Left ventricle myocardium superior (tissue), 1 donor: Measurements from ENCODE around the gene ADAMTSL4. TPM values are rescaled to one million over a fixed set of nuclear protein-coding genes. Genes with fewer than 3 reads are reported as not detected.
A peak's percentile ranks its signal among the peaks of the same experiment; 100 is the strongest.
"Not testable (repeated sequence)": the region's sequence is repeated elsewhere in the genome, so short reads cannot be mapped to it uniquely, and the experiment has no call there.

Experiments used
- ATAC-seq: fragments of 200-7000 bp; cut with Tn5 transposase; one replicate; pipeline ENCODE4 v1.9.1; 2020; ENCODE audit warnings: mild to moderate bottlenecking, moderate library complexity
- DNase-seq: peaks from one replicate; pipeline ENCODE4 v3.0.0-alpha.2; 2020
- intact Hi-C: fragments of 100-400 bp; cut with micrococcal nuclease; formaldehyde crosslinking; loops from one replicate; pipeline ENCODE4 v1.11.0; 2022
- total RNA-seq: library from RNA; stranded (reverse); fragmentation: NEBNext Ultra II Directional; extraction: Animal tissue kit (Norgen Biotek cat#: 25700); gene quantifications from one replicate; pipeline ENCODE4 v1.2.1, GENCODE V29; 2021
- donor health status: DM: no; HTN: yes; CAD: no; lungs with severe emphysema.

Gene ADAMTSL4
- total RNA-seq, 1 donor from 2014 or later: 77.7 TPM

GRCh38 chr1:150562446-150563339, 13.5 kb downstream of the ADAMTSL4 start:
- ATAC-seq (no peak), DNase-seq (no peak)
- intact Hi-C loops: loop anchor here (5.0 kb wide), 1 partner anchor 60 kb away; no protein-coding TSS in a partner anchor

- DNase-seq (peak; percentile 81), ATAC-seq (no peak)
Measured at GRCh38 chr1:150563340-150564038, 14.3 kb downstream of the ADAMTSL4 start.

DNA sequence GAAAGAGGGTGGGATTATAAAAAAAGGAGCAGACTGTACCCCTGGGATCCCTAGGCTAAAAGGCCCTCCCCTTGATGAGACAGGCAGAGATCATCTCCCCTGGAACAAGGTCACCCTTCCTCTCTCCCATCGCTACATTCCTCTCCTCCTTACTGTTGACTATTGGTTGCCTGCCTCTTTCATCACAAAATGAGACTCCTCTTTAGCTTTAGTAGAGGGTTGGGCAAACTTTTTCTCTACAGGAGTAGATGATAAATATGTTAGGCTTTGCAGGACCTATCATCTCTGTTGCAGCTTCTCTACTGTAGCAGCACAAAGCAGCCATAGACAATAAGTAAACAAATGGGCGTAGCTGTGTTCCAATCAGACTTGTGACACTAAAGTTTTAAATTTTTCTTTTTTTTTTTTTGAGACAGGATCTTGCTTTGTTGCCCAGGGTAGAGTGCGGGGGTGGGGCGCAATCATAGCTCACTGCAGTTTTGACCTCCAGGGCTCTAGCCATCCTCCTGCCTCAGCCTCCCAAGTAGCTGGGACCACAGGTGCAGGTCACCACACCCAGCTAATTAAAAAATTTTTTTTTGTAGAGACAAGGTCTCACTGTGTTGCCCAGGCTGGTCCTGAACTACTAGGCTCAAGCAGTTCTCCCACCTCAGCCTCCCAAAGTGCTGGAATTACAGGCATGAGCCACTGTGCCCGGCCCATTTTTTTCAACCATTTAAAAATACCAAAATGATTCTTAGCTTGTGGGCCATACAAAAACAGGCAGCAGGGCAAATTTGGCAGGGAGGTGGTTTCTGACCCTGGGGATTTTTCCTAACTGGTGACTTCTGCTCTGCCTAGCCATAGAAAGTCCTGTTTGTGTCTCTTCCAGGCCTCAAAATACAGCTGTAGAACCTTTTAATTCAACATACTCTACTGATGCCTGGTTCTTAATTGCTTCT, 15.1 kb downstream of the ADAMTSL4 start:
- intact Hi-C loops: loop anchor here (5.0 kb wide), 1 partner anchor 58 kb away; no protein-coding TSS in a partner anchor
- no peak for ATAC-seq
- DNase-seq: no peak

More at GRCh38 chr1:150563340-150564038, 14.3 kb downstream of the ADAMTSL4 start:
- intact Hi-C loops: loop anchor here (5.0 kb wide), 1 partner anchor 59 kb away; no protein-coding TSS in a partner anchor

DNA sequence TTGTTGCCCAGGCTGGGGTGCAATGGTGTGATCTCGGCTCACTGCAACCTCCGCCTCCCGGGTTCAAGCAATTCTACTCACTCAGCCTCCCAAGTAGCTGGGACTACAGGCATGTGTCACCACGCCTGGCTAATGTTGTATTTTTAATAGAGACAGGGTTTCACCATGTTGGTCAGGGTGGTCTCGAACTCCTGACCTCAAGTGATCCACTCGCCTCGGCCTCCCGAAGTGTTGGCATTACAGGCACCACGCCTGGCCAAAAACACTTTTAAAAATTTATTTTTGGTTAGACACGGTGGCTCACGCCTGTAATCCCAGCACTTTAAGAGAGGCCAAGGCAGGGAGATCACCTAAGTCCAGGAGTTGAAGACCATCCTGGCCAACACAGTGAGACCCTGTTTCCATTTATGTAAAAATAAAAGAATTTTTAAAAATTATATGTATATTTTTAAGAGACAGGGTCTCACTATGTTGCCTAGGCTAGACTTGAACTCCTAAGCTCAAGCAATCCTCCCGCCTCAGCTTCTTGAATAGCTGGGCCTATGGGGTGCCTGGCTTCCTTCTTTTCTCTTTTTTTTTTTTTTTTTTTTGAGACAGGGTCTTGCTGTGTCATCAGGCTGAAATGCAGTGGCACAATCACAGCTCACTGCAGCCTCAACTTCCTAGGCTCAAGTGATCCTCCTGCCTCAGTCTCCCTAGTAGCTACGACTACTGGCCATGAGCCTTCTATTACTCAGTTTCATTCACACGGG, 16.2 kb downstream of the ADAMTSL4 start:
- DNase-seq: not testable (repeated sequence)

DNA sequence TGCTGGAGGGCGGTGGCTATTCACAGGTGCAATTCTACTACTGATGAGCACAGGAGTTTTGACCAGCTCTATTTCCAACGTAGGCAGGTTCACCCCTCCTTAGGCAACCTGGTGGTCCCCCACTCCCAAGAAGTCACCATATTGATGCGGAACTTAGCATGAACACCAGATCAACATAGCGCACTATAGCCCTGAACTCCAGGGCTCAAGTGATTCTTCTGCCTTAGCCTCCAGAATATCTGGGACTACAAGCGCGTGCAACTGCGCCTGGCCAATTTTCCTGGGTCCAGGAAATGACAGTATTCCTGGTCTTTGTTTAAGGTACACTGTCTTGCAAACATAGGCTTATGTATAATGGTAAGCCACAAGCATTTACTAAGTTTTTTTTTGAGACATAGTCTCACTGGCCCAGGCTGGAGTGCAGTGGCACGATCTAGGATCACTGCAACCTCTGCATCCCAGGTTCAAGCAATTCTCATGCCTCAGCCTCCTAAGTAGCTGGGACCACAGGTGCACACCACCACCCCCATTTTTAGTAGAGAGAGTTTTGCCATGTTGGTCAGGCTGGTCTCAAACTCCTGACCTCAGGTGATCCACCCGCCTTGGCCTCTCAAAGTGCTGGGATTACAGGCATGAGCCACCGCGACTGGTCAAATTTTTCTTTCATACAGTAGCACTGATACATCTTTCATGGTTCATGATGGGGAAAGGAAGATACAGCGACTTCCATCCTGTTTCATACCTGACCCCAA, 17.6 kb downstream of the ADAMTSL4 start:
- intact Hi-C loops: no loop called here
- no peak for DNase-seq
- no peak for ATAC-seq

More for the DNA sequence above, 16.2 kb downstream of the ADAMTSL4 start:
- intact Hi-C loops, ATAC-seq: not testable (repeated sequence)

GRCh38 chr1:150567341-150567716, 18.1 kb downstream of the ADAMTSL4 start:
- no peak for DNase-seq
- intact Hi-C loops: no loop called here
- no peak for ATAC-seq

DNA sequence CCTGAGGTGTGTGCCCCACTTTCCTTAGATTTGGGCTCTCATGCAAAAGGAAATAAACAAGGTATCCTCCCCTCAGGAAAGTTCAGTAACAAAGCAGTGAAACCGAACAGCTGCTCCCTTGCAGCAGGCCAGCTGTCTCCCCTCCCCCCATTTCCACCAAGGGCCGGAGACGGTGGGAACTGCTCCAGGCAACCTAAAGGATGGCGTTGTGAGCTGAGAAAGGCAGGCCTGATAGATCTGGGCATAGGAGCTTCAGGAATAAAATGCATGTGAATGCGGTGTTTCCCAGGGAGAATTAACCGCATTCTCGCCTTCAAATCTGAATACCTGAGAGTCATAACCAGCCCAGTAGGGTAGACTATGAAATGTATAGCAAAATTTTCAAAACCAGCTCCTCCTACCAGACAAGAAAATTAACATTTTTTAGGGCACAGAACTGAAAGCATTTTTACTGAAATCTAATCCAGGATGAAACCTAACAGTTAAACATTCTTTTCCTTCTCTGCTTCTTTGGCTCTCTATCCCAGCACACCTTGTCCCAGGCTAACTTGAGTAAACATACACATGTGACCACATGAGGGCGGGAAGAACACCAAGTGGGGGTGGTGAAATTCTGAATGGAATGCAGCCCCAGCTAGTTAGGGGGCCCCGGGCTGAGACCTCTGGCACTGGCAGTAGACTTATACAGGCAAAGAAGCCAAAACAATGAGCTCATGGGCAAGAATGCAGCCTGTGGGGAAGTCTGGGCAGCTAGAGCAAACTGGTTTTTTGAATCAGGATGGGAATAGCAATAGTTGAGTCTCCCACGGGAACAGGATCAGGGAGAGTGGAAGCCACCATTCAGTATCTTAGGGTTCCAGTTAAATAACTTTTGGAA, 18.7 kb downstream of the ADAMTSL4 start:
- intact Hi-C loops: no loop called here
- ATAC-seq (peak; percentile 82), DNase-seq (peak; percentile 82)

GRCh38 chr1:150568594-150568966, 19.4 kb downstream of the ADAMTSL4 start:
- intact Hi-C loops: no loop called here
- ATAC-seq (no peak), DNase-seq (no peak)

- ATAC-seq: no peak
- intact Hi-C loops: no loop called here
- no peak for DNase-seq
Measured at GRCh38 chr1:150572918-150573647, 23.9 kb downstream of the ADAMTSL4 start.

DNA sequence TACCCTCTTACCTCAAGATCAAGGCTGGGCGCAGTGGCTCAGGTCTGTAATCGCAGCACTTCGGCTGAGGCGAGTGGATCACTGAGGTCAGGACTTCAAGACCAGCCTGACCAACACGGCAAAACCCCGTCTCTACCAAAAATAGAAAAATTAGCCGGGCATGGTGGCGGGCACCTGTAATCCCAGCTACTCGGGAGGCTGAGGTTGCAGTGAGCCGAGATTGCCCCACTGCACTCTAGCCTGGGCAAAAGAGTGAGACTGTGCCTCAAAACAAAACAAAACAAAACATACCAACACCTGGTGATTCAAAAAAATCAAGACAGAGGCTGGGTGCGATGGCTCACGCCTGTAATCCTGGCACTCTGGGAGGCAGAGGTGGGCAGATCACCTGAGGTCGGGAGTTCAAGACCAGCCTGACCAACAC, 24.5 kb downstream of the ADAMTSL4 start:
- ATAC-seq, DNase-seq, intact Hi-C loops: not testable (repeated sequence)

- ATAC-seq (no peak), DNase-seq (no peak)
- intact Hi-C loops: loop anchor here (5.0 kb wide), 1 partner anchor 48 kb away; no protein-coding TSS in a partner anchor
Measured at GRCh38 chr1:150574260-150575071, 25.3 kb downstream of the ADAMTSL4 start.

- ATAC-seq (peak; percentile 31), DNase-seq (no peak)
- intact Hi-C loops: loop anchor here (5.0 kb wide), 1 partner anchor 47 kb away; no protein-coding TSS in a partner anchor
Measured at GRCh38 chr1:150575072-150575489, 25.9 kb downstream of the ADAMTSL4 start.

GRCh38 chr1:150575518-150576366, 26.5 kb downstream of the ADAMTSL4 start:
- no peak for ATAC-seq
- intact Hi-C loops: loop anchor here (5.0 kb wide), 1 partner anchor 47 kb away; no protein-coding TSS in a partner anchor
- no peak for DNase-seq

- intact Hi-C loops: loop anchor here (5.0 kb wide), 1 partner anchor 46 kb away; no protein-coding TSS in a partner anchor
- DNase-seq (no peak), ATAC-seq (no peak)
Measured at GRCh38 chr1:150576367-150576711, 27.1 kb downstream of the ADAMTSL4 start.
